Measurements from ENCODE around the gene HAUS5.
"Not testable (repeated sequence)": the region's sequence is repeated elsewhere in the genome, so short reads cannot be mapped to it uniquely, and the experiment has no call there.

HAUS5 gene, protein sequence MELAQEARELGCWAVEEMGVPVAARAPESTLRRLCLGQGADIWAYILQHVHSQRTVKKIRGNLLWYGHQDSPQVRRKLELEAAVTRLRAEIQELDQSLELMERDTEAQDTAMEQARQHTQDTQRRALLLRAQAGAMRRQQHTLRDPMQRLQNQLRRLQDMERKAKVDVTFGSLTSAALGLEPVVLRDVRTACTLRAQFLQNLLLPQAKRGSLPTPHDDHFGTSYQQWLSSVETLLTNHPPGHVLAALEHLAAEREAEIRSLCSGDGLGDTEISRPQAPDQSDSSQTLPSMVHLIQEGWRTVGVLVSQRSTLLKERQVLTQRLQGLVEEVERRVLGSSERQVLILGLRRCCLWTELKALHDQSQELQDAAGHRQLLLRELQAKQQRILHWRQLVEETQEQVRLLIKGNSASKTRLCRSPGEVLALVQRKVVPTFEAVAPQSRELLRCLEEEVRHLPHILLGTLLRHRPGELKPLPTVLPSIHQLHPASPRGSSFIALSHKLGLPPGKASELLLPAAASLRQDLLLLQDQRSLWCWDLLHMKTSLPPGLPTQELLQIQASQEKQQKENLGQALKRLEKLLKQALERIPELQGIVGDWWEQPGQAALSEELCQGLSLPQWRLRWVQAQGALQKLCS

DNA sequence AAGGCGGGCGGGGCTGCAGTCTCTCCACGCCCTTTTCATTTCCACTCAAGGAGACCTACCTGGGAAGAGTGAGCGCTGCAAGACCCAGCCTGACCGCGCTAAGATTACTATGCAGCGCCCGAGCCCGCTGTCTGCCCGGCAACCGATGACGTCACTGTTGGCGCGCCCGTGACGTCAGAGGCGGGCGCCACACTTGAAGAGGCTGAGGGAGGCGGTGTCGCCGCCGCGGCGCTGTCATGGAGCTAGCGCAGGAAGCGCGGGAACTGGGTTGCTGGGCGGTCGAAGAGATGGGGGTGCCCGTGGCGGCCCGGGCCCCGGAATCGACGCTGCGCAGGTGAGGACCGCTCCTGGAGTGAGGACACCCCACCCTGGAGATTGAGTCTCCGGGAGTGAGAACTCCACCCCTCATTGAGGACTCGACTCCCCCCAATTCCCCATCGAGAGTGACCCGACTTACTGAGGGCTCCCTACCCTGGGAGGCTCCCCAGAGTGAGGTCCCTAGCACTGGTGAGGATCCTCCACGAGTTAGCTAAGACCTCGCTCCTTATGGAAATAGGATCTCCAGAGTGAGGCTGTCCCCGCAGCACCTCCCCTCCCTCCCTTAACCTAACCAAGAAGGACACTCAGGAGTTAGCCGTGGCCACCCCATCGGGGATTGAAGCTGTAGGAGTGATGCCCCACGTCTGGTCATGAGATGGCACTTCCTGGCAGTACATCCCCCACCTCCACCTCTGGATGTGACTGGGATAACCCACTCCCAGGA, at the start of gene HAUS5:
HAUS5 (plus strand) TSS at position 177 of the 763 bp plus-strand sequence; CDS start at position 237, 60 bp downstream.
- peak; percentile 97 for DNase-seq

DNA sequence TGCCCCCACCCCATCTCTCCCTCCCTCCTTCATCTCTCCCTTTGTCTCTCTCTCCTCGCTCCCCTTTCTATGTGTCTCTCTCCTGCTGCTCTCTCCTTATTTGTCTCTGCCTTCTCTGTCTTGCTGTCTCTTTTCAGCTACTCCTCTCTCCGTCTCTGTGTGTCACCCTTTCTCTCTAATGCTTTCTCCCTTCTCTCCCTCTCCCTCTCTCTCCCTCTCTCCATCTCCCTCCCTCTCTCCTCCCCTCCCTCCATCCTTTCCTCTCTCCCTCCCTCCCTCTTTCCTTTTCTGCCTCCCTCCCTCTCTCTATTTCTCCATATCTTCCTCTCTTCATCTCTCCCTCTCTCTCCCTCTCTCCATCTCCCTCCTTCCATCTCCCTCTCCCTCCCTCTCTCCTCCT, 49.8 kb upstream of the HAUS5 start:
- DNase-seq = no peak

DNA sequence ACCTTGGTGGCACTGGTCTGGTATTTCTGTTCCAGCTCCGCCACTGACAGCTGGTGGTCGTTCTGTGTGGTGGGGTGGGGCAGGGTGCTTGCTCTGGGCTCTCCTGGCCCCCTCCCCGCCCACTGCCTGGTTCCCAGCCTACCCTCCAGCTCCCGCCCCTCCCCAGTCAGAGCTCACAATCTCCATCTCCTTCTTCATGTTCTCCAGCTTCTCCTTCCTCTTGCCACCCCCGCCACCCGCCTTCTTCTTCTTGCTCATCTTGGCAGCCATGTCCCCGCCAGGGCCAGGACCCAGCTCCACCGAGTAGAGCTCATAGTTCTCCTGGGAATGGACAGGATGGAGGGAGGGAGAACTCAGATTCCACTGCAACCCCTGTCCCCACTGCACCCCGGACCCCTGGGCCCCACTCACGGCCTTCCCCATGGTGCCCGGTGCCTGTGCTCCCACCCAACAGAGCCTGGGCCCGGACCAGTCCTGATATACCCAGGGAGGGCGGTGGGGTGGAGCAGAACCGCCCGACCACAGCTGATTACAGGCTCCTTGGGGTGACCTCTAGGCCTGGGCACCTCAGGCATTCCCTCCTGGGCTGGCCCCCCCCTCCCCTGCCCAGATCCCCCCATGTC, 49.2 kb upstream of the HAUS5 start, which contains the start of gene ATP4A:
ATP4A (minus strand) TSS at position 452 of the 623 bp plus-strand sequence; CDS start at position 423, 29 bp downstream.
- DNase-seq = no peak

DNA sequence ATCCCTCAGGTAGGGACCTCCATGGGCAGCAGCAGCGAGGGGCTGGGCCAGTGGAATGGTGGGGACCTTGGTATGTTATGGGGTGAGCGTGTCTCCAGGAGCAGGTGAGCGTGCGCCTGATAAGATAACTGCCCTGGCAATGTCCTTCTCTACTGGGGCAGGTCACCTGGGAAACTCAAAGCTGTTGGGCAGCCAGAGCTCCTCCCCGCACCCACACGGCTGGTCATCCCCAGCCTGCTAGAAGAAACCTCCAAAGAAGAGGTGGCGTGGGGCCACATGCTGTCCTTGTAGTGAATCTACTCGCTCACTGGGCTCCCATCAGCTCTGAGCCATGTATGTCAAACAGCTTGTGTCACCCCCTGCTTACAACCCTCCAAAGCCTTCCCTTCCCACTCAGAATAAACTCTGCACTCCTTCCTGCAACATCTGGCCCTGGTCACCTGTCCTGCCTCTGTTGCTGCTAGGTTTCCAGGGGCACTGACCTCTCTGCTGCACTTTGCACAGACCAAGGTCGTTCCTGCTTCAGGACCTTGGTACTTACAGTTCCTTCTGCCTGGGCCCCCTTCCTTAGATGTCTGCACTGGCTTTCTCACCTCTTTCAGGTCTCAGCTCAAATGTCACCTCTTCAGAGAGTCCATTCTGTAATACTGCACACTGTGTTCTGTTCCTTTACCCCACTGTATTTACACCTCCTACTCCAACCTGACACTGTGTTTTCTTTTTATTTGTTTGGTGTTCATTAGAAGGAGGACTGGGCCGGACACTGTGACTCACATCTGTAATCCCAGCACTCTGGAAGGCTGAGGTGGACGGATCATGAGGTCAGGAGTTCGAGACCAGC, 47.3 kb upstream of the HAUS5 start:
- no peak for DNase-seq

DNA sequence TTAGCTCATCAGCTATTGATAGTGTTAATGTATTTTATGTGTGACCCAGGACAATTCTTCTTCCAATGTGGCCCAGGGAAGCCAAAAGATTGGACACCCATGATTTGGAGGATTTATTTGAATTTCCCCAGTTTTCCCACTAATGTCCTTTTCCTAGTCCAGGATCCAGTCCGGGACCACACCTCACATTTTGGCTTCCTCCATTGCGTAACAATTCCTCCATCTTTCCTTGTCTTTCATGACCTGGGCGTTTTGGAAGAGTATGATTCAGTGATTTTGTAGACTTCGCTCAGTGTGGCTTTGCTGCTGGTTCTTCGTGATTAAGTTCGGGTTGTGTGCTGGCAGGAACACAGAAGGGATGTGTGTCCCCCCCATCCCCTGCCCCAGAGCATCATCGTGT, 45.8 kb upstream of the HAUS5 start:
- no peak for DNase-seq

DNA sequence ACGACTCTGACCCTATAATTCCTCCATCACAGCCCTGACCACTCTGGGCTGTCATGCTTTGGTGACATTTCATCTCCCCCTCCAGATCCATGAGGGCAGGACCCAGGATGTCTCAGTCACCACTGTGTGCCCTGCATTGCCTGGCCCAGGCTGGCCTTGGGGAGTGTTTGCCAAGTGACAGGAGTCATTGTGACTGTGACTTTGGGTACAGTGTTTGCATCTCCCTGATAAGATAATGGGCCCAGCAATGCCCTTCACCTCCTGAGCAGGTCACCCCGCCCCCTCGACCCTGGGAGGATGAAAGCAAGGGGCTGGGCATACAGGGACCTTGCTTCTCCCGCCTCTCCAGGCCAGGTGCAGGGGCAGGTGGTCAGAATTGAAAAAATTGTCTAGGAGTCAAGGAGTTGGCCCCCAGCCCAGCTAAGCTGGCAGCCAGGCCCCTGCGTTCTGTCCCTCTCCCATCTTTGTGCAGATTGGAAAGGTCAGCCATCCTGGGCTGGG, 43.2 kb upstream of the HAUS5 start:
- no peak for DNase-seq

DNA sequence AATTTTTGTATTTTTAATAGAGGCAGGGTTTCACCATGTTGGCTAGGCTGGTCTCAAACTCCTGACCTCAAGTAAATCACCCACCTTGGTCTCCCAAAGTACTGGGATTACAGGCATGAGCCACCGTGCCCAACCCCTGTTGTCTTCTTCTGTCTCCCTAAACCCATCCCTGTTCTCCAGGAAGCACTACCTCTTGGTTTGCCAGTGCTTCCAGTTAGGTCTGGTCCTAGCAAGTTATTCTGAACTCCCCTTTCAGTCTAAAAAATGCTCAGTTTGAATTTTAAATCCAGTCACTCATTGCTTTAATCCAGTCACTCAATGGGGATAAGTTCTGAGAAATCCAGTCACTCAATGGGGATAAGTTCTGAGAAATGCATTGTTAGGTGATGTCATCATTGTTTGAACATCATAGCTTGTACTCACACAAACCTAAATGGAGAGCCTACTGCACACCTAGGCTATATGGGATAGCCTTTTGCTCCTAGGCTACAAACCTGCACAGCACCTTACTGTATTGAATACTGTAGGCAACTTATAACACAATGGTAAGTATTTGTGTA, 41.0 kb upstream of the HAUS5 start:
- no peak for DNase-seq

DNA sequence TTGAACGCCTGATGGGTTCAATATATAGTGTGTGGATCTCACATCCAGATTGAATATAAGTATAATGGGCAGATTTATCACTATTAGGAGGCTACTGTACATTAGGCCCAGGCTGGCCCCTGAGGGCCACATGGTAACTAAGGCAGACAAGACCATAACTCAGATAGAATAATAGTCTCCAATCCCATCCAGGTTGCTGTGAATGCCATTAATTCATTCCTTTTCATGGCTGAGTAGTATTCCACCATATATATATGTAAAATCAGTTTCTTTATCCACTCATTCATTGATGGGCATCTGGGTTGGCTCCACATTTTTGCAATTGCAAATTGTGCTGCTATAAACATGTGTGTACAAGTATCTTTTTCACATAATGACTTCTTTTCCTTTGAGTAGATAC, 34.6 kb upstream of the HAUS5 start:
- DNase-seq = no peak

DNA sequence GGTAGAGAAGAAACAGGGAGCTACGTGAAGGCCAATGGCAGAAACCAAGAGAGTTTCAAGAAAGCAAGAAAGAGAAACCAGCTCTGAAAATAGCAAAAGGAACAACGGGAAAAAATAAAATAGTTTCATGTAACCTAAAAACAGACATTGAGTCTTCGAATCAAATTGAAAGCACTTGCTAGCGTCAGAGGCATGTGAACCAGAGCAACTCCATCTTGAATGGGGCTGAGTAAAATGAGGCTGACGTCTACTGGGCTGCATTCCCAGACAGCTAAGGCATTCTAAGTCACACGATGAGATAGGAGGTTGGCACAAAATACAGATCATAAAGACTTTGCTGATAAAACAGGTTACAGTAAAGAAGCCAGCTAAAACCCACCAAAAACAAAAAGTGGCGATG, 33.8 kb upstream of the HAUS5 start:
- DNase-seq = no peak

DNA sequence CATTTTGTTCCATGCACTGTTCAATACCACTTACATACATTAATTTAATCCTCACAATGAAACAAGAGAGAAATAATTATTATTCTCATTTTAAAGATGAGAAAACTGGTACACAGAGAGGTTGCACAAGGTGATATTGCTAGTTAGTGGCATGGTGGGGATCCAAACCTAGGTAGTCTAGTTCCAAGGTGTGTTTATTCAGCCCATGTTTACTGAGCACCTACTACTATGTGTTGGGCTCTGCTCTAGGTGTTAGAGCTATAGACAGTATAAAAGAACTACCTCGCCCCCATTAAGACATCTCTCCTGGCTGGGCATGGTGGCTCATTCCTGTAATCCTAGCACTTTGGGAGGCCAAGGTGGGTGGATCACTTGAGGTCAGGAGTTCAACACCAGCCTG, 29.8 kb upstream of the HAUS5 start:
- DNase-seq = no peak

DNA sequence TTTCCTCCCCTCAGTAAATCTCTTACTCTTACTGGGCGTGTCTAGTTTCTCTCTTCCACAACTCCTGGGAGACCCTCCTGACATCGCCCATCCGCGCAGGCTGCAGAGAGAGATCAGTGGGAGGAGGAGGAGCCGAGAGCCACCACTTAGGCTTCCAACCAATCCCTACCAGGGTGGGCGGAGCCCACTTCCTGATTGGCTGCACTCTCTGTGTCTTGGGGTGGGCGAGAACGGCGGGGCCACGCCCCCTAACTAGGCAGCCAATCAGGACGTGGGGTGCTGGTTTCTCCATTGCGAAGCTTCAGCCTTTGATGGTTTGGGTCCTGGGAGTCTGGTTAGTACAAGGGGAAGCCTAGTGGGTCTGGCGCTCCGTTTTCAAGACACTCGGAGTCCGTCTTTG, 26.7 kb upstream of the HAUS5 start, which contains the start of gene PMIS2:
PMIS2 (plus strand) TSS at position 326 of the 400 bp plus-strand sequence. CDS start 87 bp downstream, outside the sequence.
- peak; percentile 16 for DNase-seq

DNA sequence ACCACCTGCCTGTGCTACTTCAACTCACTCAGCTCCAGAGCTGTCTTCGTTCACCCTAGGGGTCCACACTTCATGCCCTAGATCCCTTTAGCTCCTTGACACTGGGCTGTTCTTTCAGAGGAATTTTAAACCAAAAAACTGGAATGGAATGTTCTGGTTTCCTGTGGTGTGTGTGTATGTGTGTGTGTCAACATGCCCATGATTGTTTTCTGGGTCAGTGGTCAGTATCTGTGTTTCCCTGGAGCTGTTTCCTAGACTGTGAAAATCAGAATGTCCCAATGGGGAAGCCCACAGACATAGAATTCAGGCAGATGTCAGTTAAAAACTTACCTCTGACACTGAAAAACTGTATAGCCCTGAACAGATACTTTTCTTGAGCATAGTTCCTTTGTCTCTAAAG, 25.2 kb upstream of the HAUS5 start:
- DNase-seq = no peak

DNA sequence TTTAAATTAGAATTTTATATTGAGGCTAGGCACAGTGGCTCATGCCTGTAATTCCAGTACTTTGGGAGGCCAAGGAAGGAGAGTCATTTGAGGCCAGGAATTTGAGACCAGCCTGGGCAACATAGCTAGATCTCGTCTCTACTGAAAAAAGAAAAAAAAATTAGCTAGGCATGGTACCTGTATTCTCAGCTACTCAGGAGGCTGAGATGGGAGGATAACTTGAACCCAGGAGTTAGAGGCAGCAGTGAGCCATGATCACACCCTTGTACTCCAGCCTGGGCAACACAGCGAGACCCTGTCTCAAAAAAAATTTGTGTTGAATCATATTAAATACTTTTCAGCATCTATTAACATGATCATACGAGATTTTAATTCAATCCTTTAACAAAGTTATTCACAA, 21.7 kb upstream of the HAUS5 start:
- DNase-seq = no peak

DNA sequence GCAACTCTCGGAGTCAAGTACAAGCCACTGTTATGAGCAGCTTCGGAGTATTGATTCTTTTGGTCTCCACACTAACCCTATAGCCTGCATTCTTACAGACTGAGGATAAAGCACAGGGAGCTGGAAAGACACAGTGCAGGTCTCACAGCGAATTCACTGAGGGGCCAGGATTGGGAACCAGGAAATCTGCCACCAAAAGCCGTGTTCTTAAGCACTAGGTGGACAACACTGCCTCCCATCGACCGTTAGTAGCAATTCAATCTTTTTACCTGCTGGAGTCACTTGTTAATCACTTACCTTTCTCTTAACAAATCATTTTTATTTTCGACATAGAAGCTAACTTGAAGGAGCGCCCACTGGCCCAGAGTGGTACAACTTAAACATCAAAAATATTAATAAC, 20.3 kb upstream of the HAUS5 start:
- DNase-seq = peak; percentile 41

DNA sequence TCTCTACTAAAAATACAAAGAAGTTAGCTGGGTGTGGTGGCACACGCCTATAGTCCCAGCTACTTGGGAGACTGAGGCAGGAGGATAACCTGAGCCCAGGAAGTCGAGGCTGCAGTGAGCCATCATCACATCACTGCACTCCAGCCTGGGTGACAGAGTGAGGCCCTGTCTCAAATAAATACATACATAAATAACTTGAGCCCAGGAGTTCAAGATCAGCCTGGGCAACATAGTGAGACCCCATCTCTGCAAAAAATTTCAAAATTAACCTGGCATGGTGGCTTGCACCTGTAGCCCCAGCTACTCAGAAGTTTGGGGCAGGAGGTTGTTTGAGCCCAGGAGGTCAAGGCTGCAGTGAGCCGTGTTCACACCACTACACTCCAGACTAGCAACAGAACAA, 17.5 kb upstream of the HAUS5 start:
- DNase-seq = not testable (repeated sequence)

DNA sequence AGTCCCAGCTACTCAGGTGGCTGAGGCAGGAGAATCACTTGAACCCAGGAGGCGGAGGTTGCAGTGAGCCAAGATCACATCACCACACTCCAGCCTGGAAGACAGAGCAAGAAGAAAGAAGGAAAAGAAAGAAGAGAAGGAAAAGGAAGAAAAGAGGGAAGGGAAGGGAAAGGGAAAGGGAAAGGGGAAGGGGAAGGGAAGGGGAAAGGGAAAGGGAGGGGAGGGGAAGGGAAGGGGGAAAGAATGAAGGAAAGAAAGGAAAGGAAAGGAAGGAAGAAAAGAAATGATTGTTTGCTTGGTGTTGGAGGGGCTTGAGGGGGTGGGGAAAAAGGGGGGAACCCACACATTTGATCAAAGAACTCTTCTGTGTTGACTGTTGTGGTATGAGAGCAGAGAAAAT, 16.6 kb upstream of the HAUS5 start:
- no peak for DNase-seq

DNA sequence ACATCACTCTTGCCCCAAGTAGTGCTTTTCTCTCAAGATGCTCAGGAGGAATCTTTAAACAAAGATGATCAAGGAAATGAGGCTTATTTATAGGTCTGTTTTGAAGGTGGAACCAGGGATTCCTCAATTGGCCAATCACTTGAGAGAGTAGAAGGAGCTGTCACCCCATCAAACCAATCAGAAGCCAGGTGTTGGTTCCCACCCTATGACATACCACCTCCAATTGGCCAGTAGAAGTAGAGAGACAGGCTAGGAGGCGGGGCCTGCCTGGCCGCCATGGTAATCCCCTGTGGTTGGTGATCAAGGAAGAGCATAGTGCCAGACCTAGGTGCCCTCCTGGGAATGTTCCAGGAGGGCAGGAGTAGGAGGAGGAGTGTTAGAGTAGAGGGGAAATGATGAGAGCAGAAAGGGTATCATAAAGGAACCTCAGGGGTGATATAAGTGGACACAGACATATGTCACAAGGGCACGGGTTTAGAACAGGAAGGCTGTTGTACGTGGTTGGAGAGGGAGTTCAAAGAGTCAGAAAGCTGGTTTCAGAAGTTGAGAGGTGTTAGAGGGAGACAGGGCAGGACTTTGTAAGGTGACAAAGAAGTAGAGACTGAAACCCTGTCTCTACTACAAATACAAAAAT, 16.1 kb upstream of the HAUS5 start:
- DNase-seq = peak; percentile 31

DNA sequence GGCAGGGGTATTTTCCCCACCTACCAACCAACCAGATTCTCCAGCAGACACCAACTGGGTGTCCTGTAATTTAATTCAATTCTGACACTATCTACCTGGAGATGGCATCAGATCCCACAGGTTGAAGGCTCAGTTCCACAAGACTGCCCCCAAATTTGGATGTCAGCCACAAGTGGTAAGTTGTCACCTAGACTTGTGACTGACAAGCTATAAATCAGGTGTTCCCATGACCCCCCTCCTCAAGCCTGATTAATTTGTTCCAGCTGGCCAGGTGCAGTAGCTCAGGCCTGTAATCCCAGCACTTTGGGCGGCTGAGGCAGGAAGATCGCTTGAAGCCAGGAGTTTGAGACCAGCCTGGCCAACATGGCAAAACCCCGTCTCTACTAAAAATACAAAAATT, 10.6 kb upstream of the HAUS5 start:
- DNase-seq = no peak

DNA sequence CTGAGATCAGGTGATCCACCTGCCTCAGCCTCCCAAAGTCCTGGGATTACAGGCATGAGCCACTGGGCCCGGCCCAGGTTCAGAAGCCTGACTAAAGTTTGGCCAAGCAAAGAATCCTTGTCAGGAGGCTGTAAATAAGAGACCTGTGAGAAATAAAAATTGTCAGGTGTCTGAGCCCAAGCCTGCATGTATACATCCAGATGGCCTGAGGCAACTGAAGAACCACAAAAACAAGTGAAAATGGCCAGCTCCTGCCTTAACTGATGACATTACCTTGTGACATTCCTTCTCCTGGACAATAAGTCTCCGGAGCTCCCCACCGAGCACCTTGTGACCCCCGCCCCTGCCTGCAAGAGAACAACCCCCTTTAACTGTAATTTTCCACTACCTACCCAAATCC, 8.1 kb upstream of the HAUS5 start:
- not testable (repeated sequence) for DNase-seq

DNA sequence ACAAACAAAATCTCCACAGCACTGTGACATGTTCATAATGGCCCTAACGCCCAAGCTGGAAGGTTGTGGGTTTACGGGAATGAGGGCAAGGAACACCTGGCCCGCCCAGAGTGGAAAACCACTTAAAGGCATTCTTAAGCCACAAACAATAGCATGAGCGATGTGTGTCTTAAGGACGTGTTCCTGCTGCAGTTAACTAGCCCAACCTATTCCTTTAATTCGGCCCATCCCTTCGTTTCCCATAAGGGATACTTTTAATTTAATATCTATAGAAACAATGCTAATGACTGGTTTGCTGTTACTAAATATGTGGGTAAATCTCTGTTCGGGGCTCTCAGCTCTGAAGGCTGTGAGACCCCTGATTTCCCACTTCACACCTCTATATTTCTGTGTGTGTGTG, 5.4 kb upstream of the HAUS5 start:
- DNase-seq = not testable (repeated sequence)

DNA sequence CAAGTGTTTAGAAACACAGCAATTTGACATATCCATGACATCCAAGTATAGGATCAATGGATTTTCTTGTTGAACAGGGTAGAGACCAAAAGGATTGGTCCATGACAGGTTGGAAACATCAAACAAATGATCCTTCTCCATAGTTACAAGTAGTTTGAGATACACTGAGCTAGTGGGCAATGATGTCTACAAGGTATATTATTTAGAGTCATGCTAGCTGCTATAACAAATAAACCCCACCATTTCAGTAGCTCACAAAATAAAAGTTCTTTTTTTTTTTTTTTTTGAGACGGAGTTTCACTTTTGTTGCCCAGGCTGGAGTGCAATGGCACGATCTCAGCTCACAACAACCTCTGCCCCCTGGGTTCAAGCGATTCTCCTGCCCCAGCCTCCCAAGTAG, 4.9 kb upstream of the HAUS5 start:
- no peak for DNase-seq
